ENCODE measurements around the gene TNPO3. TPM values are rescaled to one million over a fixed set of nuclear protein-coding genes. Genes with fewer than 3 reads are reported as not detected.
A peak's percentile ranks its signal among the peaks of the same experiment; 100 is the strongest.

Gene TNPO3
- total and polyA plus RNA-seq, 9 donors, result 24.9 to 32.7 (median 29.9) TPM

GRCh38 chr7:128934361-128935341, 120.3 kb downstream of the TNPO3 start:
- H3K4me1 ChIP-seq (ENCODE audit: control insufficient read depth, insufficient read depth, low read length), result peaks cover 28% of the 10 kb centered on the region
- no peaks in the 10 kb centered on the region for H3K9me3 ChIP-seq (replicated peaks; ENCODE audit: control insufficient read depth, low read depth, low read length)
- no peak overlapping the region for H3K27ac ChIP-seq (ENCODE audit: low read length)
- H3K4me3 ChIP-seq (ENCODE audit: low read length), result no peak overlapping the region
- H3K27me3 ChIP-seq (ENCODE audit: control insufficient read depth, insufficient read depth, low read length), result peaks cover 50% of the 10 kb centered on the region
- DNase-seq, result no peak
- no peaks in the 10 kb centered on the region for H3K36me3 ChIP-seq (ENCODE audit: control insufficient read depth, insufficient read depth, low read length)
- WGBS (ENCODE audit: insufficient coverage), result 40% methylated on average over 8 of the region's 14 CpGs

- Histone ChIP-seq H3K4me1 (ENCODE audit: control insufficient read depth, insufficient read depth, low read length) (peaks cover 18% of the 10 kb centered on the region), H3K9me3 (replicated peaks; ENCODE audit: control insufficient read depth, low read depth, low read length) (no peaks in the 10 kb centered on the region), H3K27ac (ENCODE audit: low read length) (no peak overlapping the region), H3K4me3 (ENCODE audit: low read length) (no peak overlapping the region), H3K36me3 (ENCODE audit: control insufficient read depth, insufficient read depth, low read length) (no peaks in the 10 kb centered on the region), H3K27me3 (ENCODE audit: control insufficient read depth, insufficient read depth, low read length) (peaks cover 37% of the 10 kb centered on the region)
- WGBS (ENCODE audit: insufficient coverage), result 30% methylated on average over 11 of the region's 15 CpGs
- DNase-seq, result peak; percentile 80
Measured at GRCh38 chr7:128933180-128933891, 121.6 kb downstream of the TNPO3 start.

- DNase-seq, result no peak
- no peak overlapping the region for H3K4me3 ChIP-seq (ENCODE audit: low read length)
- H3K36me3 ChIP-seq (ENCODE audit: control insufficient read depth, insufficient read depth, low read length), result no peaks in the 10 kb centered on the region
- WGBS (ENCODE audit: insufficient coverage), result 71% methylated on average over 4 of the region's 4 CpGs
- H3K27me3 ChIP-seq (ENCODE audit: control insufficient read depth, insufficient read depth, low read length), result peaks cover 33% of the 10 kb centered on the region
- H3K27ac ChIP-seq (ENCODE audit: low read length), result no peak overlapping the region
- no peaks in the 10 kb centered on the region for H3K9me3 ChIP-seq (replicated peaks; ENCODE audit: control insufficient read depth, low read depth, low read length)
- H3K4me1 ChIP-seq (ENCODE audit: control insufficient read depth, insufficient read depth, low read length), result peaks cover 16% of the 10 kb centered on the region
Measured at GRCh38 chr7:128932862-128933179, 122.1 kb downstream of the TNPO3 start.

GRCh38 chr7:128931965-128932861, 122.7 kb downstream of the TNPO3 start:
- no peak for DNase-seq
- 75% methylated on average over 17 of the region's 19 CpGs for WGBS (ENCODE audit: insufficient coverage)
- peaks cover 28% of the 10 kb centered on the region for H3K27me3 ChIP-seq (ENCODE audit: control insufficient read depth, insufficient read depth, low read length)

GRCh38 chr7:128931190-128931798, 123.6 kb downstream of the TNPO3 start:
- Histone ChIP-seq H3K27me3 (ENCODE audit: control insufficient read depth, insufficient read depth, low read length) (peaks cover 19% of the 10 kb centered on the region), H3K9me3 (replicated peaks; ENCODE audit: control insufficient read depth, low read depth, low read length) (no peaks in the 10 kb centered on the region), H3K27ac (ENCODE audit: low read length) (no peak overlapping the region), H3K36me3 (ENCODE audit: control insufficient read depth, insufficient read depth, low read length) (no peaks in the 10 kb centered on the region), H3K4me3 (ENCODE audit: low read length) (no peak overlapping the region), H3K4me1 (ENCODE audit: control insufficient read depth, insufficient read depth, low read length) (peaks cover 11% of the 10 kb centered on the region)
- 90% methylated on average over 15 of the region's 18 CpGs for WGBS (ENCODE audit: insufficient coverage)
- DNase-seq, result no peak

More at GRCh38 chr7:128931965-128932861, 122.7 kb downstream of the TNPO3 start:
- no peaks in the 10 kb centered on the region for H3K36me3 ChIP-seq (ENCODE audit: control insufficient read depth, insufficient read depth, low read length)
- no peaks in the 10 kb centered on the region for H3K9me3 ChIP-seq (replicated peaks; ENCODE audit: control insufficient read depth, low read depth, low read length)
- H3K4me1 ChIP-seq (ENCODE audit: control insufficient read depth, insufficient read depth, low read length), result peaks cover 11% of the 10 kb centered on the region
- H3K27ac ChIP-seq (ENCODE audit: low read length), result no peak overlapping the region
- no peak overlapping the region for H3K4me3 ChIP-seq (ENCODE audit: low read length)

GRCh38 chr7:128928882-128929788, 125.8 kb downstream of the TNPO3 start:
- DNase-seq, result no peak
- Histone ChIP-seq H3K4me3 (ENCODE audit: low read length) (no peak overlapping the region), H3K9me3 (replicated peaks; ENCODE audit: control insufficient read depth, low read depth, low read length) (no peaks in the 10 kb centered on the region), H3K27me3 (ENCODE audit: control insufficient read depth, insufficient read depth, low read length) (peaks cover 2% of the 10 kb centered on the region), H3K36me3 (ENCODE audit: control insufficient read depth, insufficient read depth, low read length) (no peaks in the 10 kb centered on the region), H3K27ac (ENCODE audit: low read length) (no peak overlapping the region), H3K4me1 (ENCODE audit: control insufficient read depth, insufficient read depth, low read length) (peaks cover 9% of the 10 kb centered on the region)
- WGBS (ENCODE audit: insufficient coverage), result 56% methylated on average over 4 of the region's 14 CpGs

- Histone ChIP-seq H3K4me1 (ENCODE audit: control insufficient read depth, insufficient read depth, low read length) (peaks cover 9% of the 10 kb centered on the region), H3K4me3 (ENCODE audit: low read length) (no peak overlapping the region), H3K36me3 (ENCODE audit: control insufficient read depth, insufficient read depth, low read length) (no peaks in the 10 kb centered on the region), H3K27me3 (ENCODE audit: control insufficient read depth, insufficient read depth, low read length) (peaks cover 3% of the 10 kb centered on the region), H3K9me3 (replicated peaks; ENCODE audit: control insufficient read depth, low read depth, low read length) (no peaks in the 10 kb centered on the region), H3K27ac (ENCODE audit: low read length) (no peak overlapping the region)
- 89% methylated on average over 6 of the region's 8 CpGs for WGBS (ENCODE audit: insufficient coverage)
- DNase-seq, result no peak
Measured at GRCh38 chr7:128928159-128928813, 126.6 kb downstream of the TNPO3 start.

- H3K27ac ChIP-seq (ENCODE audit: low read length), result no peak overlapping the region
- no peaks in the 10 kb centered on the region for H3K9me3 ChIP-seq (replicated peaks; ENCODE audit: control insufficient read depth, low read depth, low read length)
- no peak for DNase-seq
- no peaks in the 10 kb centered on the region for H3K36me3 ChIP-seq (ENCODE audit: control insufficient read depth, insufficient read depth, low read length)
- H3K27me3 ChIP-seq (ENCODE audit: control insufficient read depth, insufficient read depth, low read length), result peaks cover 29% of the 10 kb centered on the region
- H3K4me1 ChIP-seq (ENCODE audit: control insufficient read depth, insufficient read depth, low read length), result peaks cover 7% of the 10 kb centered on the region
- WGBS (ENCODE audit: insufficient coverage), result 50% methylated on average over 4 of the region's 8 CpGs
- H3K4me3 ChIP-seq (ENCODE audit: low read length), result no peak overlapping the region
Measured at GRCh38 chr7:128924707-128925588, 130.0 kb downstream of the TNPO3 start.
